Epithelial cell of esophagus (primary cell): ENCODE data around the gene IL12RB2.
A peak's percentile ranks its signal among the peaks of the same experiment; 100 is the strongest.

ENCODE experiments used
- DNase-seq: peaks from one replicate; pipeline ENCODE4 v3.0.0; 2010; ENCODE audit warnings: low read depth
- H3K4me3 ChIP-seq: 2 replicates; pipeline ENCODE4 v1.5.1; 2011; ENCODE audit warnings: mild to moderate bottlenecking, low read length, control low read depth
- CTCF ChIP-seq: IDR thresholded peaks from 2 replicates; pipeline ENCODE4 v1.5.1; 2011; ENCODE audit warnings: low read depth, mild to moderate bottlenecking, low read length, control low read depth, inconsistent platforms; ENCODE audit not compliant: insufficient read depth; ENCODE audit errors: missing control alignments

Gene IL12RB2

GRCh38 chr1:67270541-67270940 is 37.1 kb upstream of the IL12RB2 start:
- TF ChIP-seq CTCF = no peak
- peak; percentile 30 for DNase-seq
- no peak overlapping the region for H3K4me3 ChIP-seq

DNA sequence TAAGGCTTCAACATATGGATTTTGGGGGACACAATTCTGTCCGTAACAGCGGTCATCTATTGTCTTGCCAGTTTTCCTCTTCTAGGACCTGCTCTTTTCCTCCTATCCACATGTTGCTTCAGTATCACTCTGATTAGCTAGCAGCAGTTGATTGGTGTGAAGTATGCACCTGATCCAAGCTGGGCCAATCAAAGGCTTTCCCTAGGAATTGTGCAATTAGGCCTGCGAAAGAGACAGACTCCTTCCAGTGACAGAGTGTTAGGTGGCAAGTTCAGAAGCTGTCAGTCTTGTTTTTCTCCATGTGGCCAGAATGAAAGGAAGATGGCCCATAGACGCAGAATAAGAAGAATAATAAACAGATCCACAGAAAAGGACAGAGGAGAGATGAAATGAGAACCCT is 34.1 kb upstream of the IL12RB2 start:
- H3K4me3 ChIP-seq = no peak overlapping the region
- DNase-seq = peak; percentile 30
- TF ChIP-seq CTCF = no peak

GRCh38 chr1:67274623-67275325 is 32.9 kb upstream of the IL12RB2 start:
- H3K4me3 ChIP-seq = no peak overlapping the region
- DNase-seq = no peak

DNA sequence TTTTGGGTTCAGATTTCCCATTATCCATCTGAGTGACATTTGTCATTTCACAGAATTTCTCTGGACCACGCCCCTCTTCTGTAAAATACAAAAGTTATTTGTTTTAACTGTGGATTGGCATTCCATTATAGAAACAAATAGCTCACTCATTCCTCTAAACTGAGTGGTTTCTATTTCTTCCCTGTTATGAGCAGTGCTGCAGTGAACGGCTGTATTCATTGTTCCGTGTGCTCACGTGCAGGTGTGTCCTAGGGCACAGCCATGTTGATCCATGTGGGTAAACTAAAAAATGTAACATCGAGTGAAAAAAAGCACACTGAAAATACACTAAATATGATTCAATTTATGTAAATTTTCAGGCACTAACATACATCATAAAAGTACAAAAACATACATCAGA is 27.0 kb upstream of the IL12RB2 start:
- H3K4me3 ChIP-seq = no peak overlapping the region
- no peak for TF ChIP-seq CTCF
- no peak for DNase-seq

More at GRCh38 chr1:67274623-67275325, 32.9 kb upstream of the IL12RB2 start:
- TF ChIP-seq CTCF = no peak

DNA sequence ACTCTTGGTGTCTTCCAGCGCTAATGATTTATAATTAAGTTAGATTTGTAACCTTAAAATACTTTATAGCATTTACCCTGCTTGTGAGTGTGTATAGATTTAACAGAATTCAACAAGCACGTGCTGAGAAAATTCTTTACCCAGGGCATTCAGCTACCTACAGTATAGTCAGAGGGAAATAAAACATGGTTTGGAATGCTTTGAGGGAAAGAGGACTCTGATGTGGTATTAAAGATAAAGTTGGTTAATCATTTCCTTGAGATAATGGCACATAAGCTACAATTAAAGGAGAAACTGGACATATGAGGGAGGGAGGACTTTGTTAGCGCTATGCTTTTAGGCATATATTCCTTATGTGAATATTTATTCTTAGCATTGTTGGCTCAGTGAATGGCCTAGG is 26.4 kb upstream of the IL12RB2 start:
- no peak overlapping the region for H3K4me3 ChIP-seq
- DNase-seq = no peak
- TF ChIP-seq CTCF = no peak

DNA sequence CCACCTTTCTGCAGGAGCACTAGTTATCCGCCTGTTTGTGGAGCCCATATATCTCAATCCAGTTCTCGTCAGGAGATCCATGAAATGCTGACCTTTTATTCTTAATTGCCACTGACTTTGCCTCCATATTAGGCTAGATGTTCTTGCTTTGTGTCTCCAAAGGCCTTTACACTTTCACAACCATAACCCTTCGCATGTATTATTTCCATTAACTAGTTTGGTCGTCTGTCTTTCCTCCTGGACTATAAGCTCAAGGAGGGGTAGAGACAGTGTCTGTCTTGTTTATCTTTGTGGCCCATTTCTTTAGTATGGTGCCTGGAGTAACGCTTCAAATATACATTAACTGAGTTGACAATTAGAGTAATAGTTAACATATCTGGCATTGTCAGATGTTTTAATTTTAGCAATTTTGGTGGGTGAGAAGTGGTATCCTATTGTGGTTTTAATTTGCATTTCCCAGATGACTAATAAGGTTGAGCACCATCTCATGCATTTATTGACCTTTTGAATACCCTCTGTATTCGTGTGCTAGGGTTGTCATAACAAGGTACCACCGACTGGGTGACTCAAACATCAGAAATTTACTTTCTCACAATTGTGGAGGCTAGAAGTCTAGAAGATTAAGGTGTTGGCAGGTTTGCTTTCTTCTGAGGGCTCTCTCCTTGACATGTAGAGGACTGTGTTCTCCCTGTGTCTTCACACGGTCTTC is 21.7 kb upstream of the IL12RB2 start:
- no peak for TF ChIP-seq CTCF
- H3K4me3 ChIP-seq = no peak overlapping the region
- peak; percentile 58 for DNase-seq

DNA sequence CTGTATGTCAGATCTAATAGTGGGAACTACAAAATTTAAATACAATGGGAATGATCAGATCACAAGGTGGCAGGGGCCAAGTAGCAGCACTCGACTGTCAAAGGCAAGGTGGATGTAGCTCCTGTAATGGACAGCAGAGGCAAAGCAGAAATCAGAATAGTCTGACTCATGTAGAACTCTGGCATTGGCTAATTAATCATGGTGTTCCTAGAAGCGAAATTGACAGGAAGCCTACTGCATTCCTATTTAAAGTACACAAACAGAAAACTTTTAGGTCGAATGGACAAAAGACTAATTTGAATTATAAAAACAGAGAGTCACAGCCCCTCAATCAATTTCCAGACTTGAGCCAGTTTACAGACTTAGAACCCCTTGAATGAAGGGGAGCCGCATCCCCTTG is 17.4 kb upstream of the IL12RB2 start:
- DNase-seq = peak; percentile 22
- no peak for TF ChIP-seq CTCF
- no peak overlapping the region for H3K4me3 ChIP-seq
